ENCODE results near the gene PKP4. TPM values are rescaled to one million over a fixed set of nuclear protein-coding genes. Genes with fewer than 3 reads are reported as not detected.

Gene PKP4
- polyA plus RNA-seq, 1 donor from 2014 or later = 24.2 TPM

- Histone ChIP-seq H3K36me3 (ENCODE audit: insufficient read depth, low read length) (no peaks in the 10 kb centered on the region), H3K9me3 (ENCODE audit: low read length) (no peaks in the 10 kb centered on the region), H3K27me3 (ENCODE audit: insufficient read depth, low read depth, low read length) (no peaks in the 10 kb centered on the region), H3K9me2 (ENCODE audit: insufficient read depth, low read length) (no peaks in the 10 kb centered on the region), H2AFZ (ENCODE audit: low read depth, low read length) (no peak overlapping the region), H3K4me3 (ENCODE audit: low read length) (no peak overlapping the region), H4K20me1 (ENCODE audit: insufficient read depth) (no peaks in the 10 kb centered on the region), H3K27ac (ENCODE audit: low read length) (no peak overlapping the region), H3K4me2 (ENCODE audit: low read length) (no peak overlapping the region), H3F3A (ENCODE audit: insufficient read depth, low read length, poor library complexity, severe bottlenecking) (no peaks in the 10 kb centered on the region), H3K9ac (ENCODE audit: low read length) (no peak overlapping the region), H3K79me2 (replicated peaks; ENCODE audit: insufficient read depth, low read length) (no peaks in the 10 kb centered on the region)
- TF ChIP-seq POLR2AphosphoS5 (IDR thresholded peaks at IDR 0.05) (no peak), TAF1 (IDR thresholded peaks at IDR 0.05; ENCODE audit: low read depth) (no peak), EZH2 (IDR thresholded peaks at IDR 0.05; ENCODE audit: borderline replicate concordance, insufficient read depth, low read length, poor library complexity, severe bottlenecking) (no peak), SMC3 (conservative IDR thresholded peaks at IDR 0.05; ENCODE audit: poor library complexity) (no peak), CTCF (IDR thresholded peaks at IDR 0.05; ENCODE audit: poor library complexity, severe bottlenecking) (no peak), EP300 (conservative IDR thresholded peaks at IDR 0.05; ENCODE audit: poor library complexity, severe bottlenecking) (no peak), RAD21 (conservative IDR thresholded peaks at IDR 0.05) (no peak), REST (IDR thresholded peaks at IDR 0.05; ENCODE audit: borderline replicate concordance) (no peak), MXI1 (conservative IDR thresholded peaks at IDR 0.05; ENCODE audit: poor library complexity, severe bottlenecking) (no peak)
Observed at GRCh38 chr2:158624071-158624667, 167.4 kb downstream of the PKP4 start.

- Histone ChIP-seq H3K79me2 (replicated peaks; ENCODE audit: insufficient read depth, low read length) (no peaks in the 10 kb centered on the region), H3K4me2 (ENCODE audit: low read length) (no peak overlapping the region), H3K9me2 (ENCODE audit: insufficient read depth, low read length) (no peaks in the 10 kb centered on the region), H4K20me1 (ENCODE audit: insufficient read depth) (no peaks in the 10 kb centered on the region), H2AFZ (ENCODE audit: low read depth, low read length) (no peak overlapping the region), H3K4me3 (ENCODE audit: low read length) (no peak overlapping the region), H3K36me3 (ENCODE audit: insufficient read depth, low read length) (no peaks in the 10 kb centered on the region), H3K27ac (ENCODE audit: low read length) (no peak overlapping the region), H3K9me3 (ENCODE audit: low read length) (no peaks in the 10 kb centered on the region), H3F3A (ENCODE audit: insufficient read depth, low read length, poor library complexity, severe bottlenecking) (no peaks in the 10 kb centered on the region), H3K9ac (ENCODE audit: low read length) (no peak overlapping the region), H3K27me3 (ENCODE audit: insufficient read depth, low read depth, low read length) (no peaks in the 10 kb centered on the region)
- TF ChIP-seq EZH2 (IDR thresholded peaks at IDR 0.05; ENCODE audit: borderline replicate concordance, insufficient read depth, low read length, poor library complexity, severe bottlenecking) (no peak), RAD21 (conservative IDR thresholded peaks at IDR 0.05) (no peak), POLR2AphosphoS5 (IDR thresholded peaks at IDR 0.05) (no peak), CTCF (IDR thresholded peaks at IDR 0.05; ENCODE audit: poor library complexity, severe bottlenecking) (no peak), SMC3 (conservative IDR thresholded peaks at IDR 0.05; ENCODE audit: poor library complexity) (no peak), REST (IDR thresholded peaks at IDR 0.05; ENCODE audit: borderline replicate concordance) (no peak), TAF1 (IDR thresholded peaks at IDR 0.05; ENCODE audit: low read depth) (no peak), MXI1 (conservative IDR thresholded peaks at IDR 0.05; ENCODE audit: poor library complexity, severe bottlenecking) (no peak), EP300 (conservative IDR thresholded peaks at IDR 0.05; ENCODE audit: poor library complexity, severe bottlenecking) (no peak)
Observed at GRCh38 chr2:158624961-158625360, 168.2 kb downstream of the PKP4 start.
